Duodenal mucosa (tissue), 2 donors: ENCODE results near the gene C16orf90.
A peak's percentile ranks its signal among the peaks of the same experiment; 100 is the strongest.

Experiments used
- H3K27ac ChIP-seq: one replicate; pipeline ENCODE4 v1.7.0; 2013; ENCODE audit warnings: low read depth, low read length
- H3K27me3 ChIP-seq, 2 donors: one replicate each; pipeline ENCODE4 v1.7.0; 2013; ENCODE audit warnings: low read length in 2 of 2, control low read depth in 1 of 2; ENCODE audit not compliant: insufficient read depth in 2 of 2, control insufficient read depth in 1 of 2
- H3K36me3 ChIP-seq, 2 donors: one replicate each; pipeline ENCODE4 v1.7.0; 2013; ENCODE audit warnings: low read length in 2 of 2, control low read depth in 1 of 2; ENCODE audit not compliant: insufficient read depth in 2 of 2, control insufficient read depth in 1 of 2
- H3K4me1 ChIP-seq, 2 donors: one replicate each; pipeline ENCODE4 v1.7.0; 2013; ENCODE audit warnings: low read length in 2 of 2, control low read depth in 1 of 2; ENCODE audit not compliant: insufficient read depth in 2 of 2, control insufficient read depth in 1 of 2
- H3K4me3 ChIP-seq, 2 donors: one replicate each; pipeline ENCODE4 v1.7.0; 2013; ENCODE audit warnings: low read length in 2 of 2, low read depth in 1 of 2
- H3K9ac ChIP-seq, 2 donors: one replicate each; pipeline ENCODE4 v1.7.0; 2013; ENCODE audit warnings: low read length in 2 of 2, low read depth in 1 of 2
- H3K9me3 ChIP-seq, 2 donors: one replicate each; pipeline ENCODE4 v1.7.0; 2013; ENCODE audit warnings: low read length in 2 of 2, control low read depth in 1 of 2; ENCODE audit not compliant: control insufficient read depth in 1 of 2

Gene C16orf90

DNA sequence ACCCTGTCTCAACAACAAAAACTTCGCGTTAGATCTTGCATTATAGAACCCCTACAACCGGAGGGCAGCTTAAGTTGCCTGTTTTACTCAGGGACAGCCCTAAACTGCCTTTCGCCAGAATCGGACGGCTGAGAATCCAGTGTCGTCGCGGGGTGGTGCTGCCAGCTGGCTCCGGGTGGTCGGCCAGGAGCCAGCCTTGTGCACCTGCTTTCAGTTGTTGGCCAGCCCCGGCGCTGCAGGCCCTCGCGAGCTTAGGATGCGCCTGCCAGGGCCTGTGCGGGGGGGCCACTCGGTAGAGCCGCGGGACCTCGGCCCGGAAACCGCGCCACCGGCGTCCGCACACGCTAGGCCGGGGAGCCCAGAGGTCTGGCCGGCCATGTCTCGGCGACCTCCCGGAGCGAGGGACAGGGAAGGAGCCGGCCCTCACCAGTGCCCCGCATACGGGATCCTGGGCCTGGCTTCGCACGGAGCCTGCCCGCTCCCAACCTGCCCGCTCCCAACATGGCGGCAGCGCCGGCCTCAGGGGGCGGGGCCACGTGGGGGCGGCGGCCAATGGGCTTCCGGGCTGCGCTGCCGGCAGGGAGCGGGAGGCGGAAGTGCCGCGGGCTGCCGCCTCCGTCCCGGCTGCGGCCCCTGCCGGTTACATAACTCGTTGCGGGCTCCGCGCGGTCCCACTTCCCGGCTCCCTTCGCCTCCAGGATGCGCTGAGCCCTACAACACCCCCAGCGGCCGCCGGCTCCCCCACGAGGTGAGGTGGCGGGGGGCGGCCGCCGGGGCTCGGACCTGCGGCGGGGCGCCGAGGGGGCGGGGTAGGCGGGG is 37.6 kb downstream of the C16orf90 start:
- H3K4me1 ChIP-seq = peaks cover 31 to 37% of the 10 kb centered on the region in 2 donors
- peak overlapping the region; percentile 96 for H3K27ac ChIP-seq
- H3K4me3 ChIP-seq = peak overlapping the region; percentile 97
- H3K36me3 ChIP-seq = no peaks in the 10 kb centered on the region
- H3K9me3 ChIP-seq = no peaks in the 10 kb centered on the region
- no peaks in the 10 kb centered on the region for H3K27me3 ChIP-seq
- peak overlapping the region; percentile 95 to 98 for H3K9ac ChIP-seq

DNA sequence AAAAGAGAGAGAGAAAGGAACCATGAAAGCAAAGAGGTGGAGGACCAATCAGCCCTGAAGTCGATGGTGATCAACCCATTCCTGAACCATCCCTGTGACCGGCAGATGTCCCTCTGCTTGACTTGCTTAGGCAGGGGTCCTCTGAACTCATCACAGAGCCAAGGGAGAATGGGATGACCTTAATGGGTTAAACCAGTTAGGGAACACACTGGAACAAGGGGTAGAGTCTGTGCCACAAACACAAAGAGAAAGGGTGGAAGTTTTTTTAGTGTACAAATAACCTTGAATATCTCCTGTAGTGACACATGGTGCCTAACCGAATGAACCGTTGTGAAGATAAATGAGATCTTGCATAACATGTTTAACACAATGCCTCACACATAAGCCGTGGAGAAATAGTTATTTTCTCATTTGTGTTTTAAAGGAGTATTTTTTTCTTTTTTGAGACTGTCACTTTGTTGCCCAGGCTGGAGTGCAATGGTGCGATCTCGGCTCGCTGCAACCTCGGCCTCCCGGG is 40.6 kb downstream of the C16orf90 start:
- Histone ChIP-seq H3K9ac (no peak overlapping the region), H3K27me3 (no peaks in the 10 kb centered on the region), H3K4me1 (peaks cover 9 to 10% of the 10 kb centered on the region in 2 donors), H3K4me3 (no peak overlapping the region), H3K9me3 (no peaks in the 10 kb centered on the region), H3K27ac (no peak overlapping the region), H3K36me3 (peaks cover 0 to under 1% of the 10 kb centered on the region in 2 donors)

DNA sequence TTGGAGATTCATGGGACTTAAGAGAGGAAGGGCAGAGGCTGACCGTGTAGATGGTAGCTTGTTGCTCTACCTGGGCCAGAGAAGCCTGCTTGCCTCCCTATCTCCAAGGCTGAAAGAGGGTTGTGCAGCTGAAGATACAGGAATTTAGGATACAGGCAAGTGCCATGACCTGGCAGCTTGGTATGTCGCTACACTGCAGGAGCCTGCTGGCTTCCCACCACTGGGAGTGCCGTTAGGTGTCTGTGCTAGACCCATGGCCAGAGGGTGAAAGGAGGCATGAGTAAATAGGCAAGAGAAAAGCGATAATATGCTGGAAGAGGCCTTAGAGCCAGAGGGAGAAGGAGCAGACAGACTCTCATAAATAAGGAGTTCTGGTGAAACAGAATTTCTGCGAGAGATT is 41.2 kb downstream of the C16orf90 start:
- Histone ChIP-seq H3K4me1 (peaks cover 4 to 5% of the 10 kb centered on the region in 2 donors), H3K4me3 (no peak overlapping the region), H3K9ac (no peak overlapping the region), H3K27ac (no peak overlapping the region), H3K27me3 (no peaks in the 10 kb centered on the region), H3K9me3 (no peaks in the 10 kb centered on the region), H3K36me3 (peaks cover 0 to 4% of the 10 kb centered on the region in 2 donors)

DNA sequence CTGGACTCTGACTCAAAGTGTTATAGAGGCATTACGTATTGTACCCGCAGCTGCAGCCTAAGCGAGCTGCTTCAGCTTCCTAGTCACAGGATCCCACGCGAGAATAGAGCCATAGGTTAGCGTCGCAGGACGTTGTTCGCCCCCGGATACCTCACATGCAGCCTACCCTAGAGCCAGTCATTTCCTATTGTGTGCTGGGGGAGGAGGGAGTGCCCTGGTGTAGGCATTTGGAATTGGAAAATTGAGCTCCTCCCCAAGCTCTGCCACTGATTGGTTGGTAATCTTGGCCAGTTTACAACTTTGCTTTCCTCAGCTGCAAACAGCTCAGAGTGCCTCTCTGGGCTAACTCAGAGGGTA is 51.3 kb downstream of the C16orf90 start:
- H3K27me3 ChIP-seq = no peaks in the 10 kb centered on the region
- peaks cover 5 to 8% of the 10 kb centered on the region in 2 donors for H3K9me3 ChIP-seq
- peaks cover 11 to 20% of the 10 kb centered on the region in 2 donors for H3K36me3 ChIP-seq
- peak overlapping the region; percentile 74 to 78 for H3K9ac ChIP-seq
- H3K27ac ChIP-seq = peak overlapping the region; percentile 28
- H3K4me1 ChIP-seq = peaks cover 10 to 11% of the 10 kb centered on the region in 2 donors
- H3K4me3 ChIP-seq = peak overlapping the region; percentile 69 to 88
